Measurements from ENCODE around the gene KRT8.

Gene KRT8

DNA sequence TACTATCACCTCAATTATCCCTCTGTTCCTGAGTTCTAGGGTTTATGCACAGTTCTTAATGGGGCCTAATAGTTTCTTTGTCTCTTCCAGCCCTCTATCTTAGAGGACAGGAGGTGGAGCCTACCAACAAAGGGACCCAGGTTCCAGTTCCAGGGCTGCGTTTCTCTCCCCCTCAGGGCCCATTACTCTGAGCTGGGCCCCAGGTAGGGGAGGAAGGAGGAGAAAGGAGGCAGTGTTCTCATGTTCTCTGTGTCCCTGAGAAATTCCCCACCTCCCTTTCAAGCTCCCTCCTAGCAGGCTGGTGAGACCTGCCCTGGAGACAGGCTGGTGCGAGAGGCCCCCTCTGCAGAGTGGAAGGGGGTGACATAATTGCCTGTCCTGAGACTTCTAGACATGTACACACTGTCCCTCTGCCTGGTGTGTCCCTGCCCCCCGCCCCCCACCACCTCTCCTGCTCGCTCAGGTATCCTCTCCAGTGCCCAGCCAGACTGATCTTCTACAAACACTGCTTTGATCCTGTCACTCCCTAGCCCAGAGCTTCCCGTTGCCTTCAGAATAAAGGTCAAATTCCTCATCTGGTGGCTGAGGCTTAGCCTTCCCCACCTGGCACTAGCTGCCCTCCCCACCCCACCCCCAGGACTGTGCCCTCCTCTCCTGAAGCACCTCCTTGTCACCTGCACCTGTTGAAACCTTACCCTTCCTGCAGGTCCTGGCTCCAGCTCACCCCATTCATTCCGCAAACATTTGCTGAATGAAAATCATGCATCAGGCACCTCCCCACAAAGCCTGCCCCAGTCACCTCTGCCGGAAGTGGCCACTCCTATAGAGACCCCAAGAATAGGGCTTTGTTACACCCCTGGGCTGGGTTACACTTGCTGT is 21.1 kb upstream of the KRT8 start:
- TF ChIP-seq CTCF (IDR thresholded peaks at IDR 0.05), result no peak
- no peak for DNase-seq (ENCODE audit: low spot score)
- no peak overlapping the region for H3K4me3 ChIP-seq
- H3K27ac ChIP-seq, result peak overlapping the region in 1 of 2 donors; percentile 87

DNA sequence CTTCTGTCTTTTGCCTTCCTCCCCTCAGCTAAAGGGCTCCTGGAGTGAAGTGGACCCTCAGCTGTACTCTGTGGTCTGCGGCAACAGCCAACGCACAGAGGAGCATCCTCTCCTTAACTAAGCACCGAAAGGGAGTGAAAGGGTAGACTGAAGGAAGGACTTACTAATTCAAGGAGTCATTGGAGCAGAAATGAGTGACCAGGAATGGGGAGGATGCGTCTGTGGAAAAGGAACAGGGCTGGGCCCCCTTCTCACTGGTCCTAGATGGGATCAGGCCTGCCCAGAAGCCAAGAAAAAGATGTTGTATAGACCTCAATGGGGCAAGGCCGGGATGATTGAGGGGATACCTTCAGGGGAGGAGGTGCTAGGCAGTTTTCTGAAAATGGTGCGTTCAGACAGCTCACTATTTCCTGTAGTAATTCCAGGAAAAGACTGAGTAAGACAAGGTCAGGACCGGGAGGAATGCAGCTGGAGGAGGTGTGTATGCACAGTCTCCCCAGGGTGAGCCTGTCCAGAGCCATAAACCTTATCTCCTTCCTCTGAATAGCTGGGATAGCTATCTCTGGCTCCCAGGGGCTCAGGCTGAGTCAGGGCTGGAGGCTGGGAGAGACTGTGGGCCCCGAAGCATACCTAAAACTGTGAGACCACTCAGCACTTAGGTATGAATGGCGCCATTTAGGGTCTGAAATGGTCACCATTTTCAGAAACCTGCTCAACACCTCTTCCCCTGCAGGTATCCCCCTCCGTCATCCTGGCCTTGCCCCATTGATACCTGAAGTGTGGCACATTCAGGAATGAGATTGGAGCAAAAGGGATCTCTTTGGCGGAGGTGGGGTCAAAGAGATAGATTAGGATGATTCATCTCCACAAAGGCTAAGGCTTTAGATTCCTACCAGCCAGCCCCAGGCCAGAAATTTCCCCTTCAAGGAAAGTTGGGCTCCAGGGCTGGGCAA is 20.2 kb upstream of the KRT8 start:
- H3K27ac ChIP-seq, result peak overlapping the region in 1 of 2 donors; percentile 87
- no peak overlapping the region for H3K4me3 ChIP-seq
- no peak for TF ChIP-seq CTCF (IDR thresholded peaks at IDR 0.05)
- DNase-seq (ENCODE audit: low spot score), result no peak

DNA sequence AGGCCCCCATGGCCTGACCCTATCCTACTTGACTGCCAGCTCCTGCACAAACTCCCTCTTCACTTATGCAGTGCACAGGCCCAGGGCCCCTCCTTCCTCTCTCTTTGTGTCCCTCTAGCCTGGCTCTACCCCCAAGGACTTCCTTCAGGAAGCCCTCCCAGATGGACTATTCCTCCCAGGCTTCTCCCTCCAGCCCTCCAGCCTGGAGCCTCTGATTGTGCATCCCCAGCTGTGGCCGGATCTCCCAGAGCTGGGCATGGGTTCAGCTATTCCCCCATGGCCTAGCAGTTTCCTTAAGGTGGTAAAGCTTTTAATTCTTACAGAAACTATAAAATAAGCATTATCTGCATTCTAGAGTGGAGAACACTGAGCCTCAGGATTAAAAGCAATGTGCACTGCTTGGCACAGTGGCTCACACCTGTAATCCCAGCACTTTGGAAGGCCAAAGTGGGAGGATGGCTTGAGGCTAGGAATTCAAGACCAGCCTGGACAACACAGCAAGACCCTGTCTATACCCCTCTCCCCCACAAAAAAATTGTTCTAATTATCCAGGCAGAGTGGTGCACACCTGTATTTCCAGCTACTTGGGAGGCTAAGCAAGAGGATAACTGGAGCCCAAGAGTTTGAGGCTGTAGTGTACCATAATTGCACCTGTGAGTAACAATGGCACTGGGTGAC is 16.8 kb upstream of the KRT8 start:
- H3K4me3 ChIP-seq, result no peak overlapping the region
- no peak for DNase-seq (ENCODE audit: low spot score)
- no peak overlapping the region for H3K27ac ChIP-seq

DNA sequence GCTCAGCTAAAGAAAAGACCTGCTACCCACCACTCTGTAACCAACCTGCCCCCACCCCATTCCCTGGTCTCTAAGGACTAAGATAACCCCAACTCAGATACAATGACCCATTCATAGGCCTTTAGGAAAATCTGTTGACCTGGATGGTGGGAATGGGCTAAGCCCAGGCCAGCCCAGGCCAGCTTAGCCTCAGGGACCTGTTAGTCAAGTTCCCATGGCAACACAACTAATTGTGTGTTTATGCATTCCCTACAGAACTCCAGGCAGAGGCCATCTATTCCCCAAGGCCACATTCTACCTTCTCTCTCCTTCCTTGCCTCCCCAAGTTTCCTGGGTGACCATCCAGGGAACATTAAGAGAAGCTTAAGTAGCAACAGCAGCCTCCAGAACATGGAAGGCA is 16.1 kb upstream of the KRT8 start:
- no peak for DNase-seq (ENCODE audit: low spot score)

More for the DNA sequence above, 16.8 kb upstream of the KRT8 start:
- TF ChIP-seq CTCF (IDR thresholded peaks at IDR 0.05), result no peak

DNA sequence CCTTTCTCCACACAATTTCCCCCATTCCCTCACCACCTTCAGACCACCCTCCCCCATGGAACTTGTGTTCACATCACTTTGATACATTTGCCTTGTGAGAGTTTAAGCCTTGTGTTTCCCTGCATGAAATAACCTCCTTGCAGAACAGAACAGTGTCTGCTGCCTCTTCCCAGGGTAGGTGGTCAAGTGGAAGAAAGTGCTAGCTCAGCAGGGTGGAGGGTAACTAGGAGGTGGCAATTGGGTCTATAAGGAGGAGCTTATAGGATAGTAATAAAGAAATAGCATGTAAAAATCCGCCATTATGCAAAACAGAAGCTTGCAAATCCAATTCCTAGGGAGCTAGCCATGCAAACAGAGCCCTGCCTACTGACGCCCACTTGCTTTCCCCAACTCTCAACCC is 13.9 kb upstream of the KRT8 start:
- Histone ChIP-seq H3K4me3 (no peak overlapping the region), H3K27ac (no peak overlapping the region)

More for the DNA sequence above, 16.1 kb upstream of the KRT8 start:
- H3K4me3 ChIP-seq, result no peak overlapping the region
- no peak overlapping the region for H3K27ac ChIP-seq
- TF ChIP-seq CTCF (IDR thresholded peaks at IDR 0.05), result no peak

More for the DNA sequence above, 13.9 kb upstream of the KRT8 start:
- DNase-seq (ENCODE audit: low spot score), result no peak
- no peak for TF ChIP-seq CTCF (IDR thresholded peaks at IDR 0.05)

All from coronary artery (tissue), 2 donors.